Heart right ventricle (tissue), 16 donors: Measurements from ENCODE around the gene MTX1. TPM values are rescaled to one million over a fixed set of nuclear protein-coding genes. Genes with fewer than 3 reads are reported as not detected.

Source experiments
- ATAC-seq, 8 donors: fragments of 200-7000 bp; cut with Tn5 transposase; one replicate each; pipeline ENCODE4 v1.9.1; 2020; ENCODE audit warnings: mild to moderate bottlenecking in 8 of 8, moderate library complexity in 8 of 8, moderate number of reproducible peaks in 1 of 8
- DNase-seq, 2 donors: peaks; one replicate each; pipeline ENCODE4 v3.0.0-alpha.2; 2020
- H3K27ac ChIP-seq, 10 donors: fragments of 200-600 bp; sonication (generic) in 2 of 10; one replicate each; pipeline versions ENCODE4 v1.5.0 to v1.8.0; 2020 to 2022; ENCODE audit warnings: mild to moderate bottlenecking in 3 of 10
- H3K27me3 ChIP-seq, 7 donors: fragments of 200-600 bp; one replicate each; pipeline ENCODE4 v1.8.0; 2021 to 2022; ENCODE audit warnings: mild to moderate bottlenecking in 2 of 7
- H3K36me3 ChIP-seq, 9 donors: fragments of 200-600 bp; sonication (generic) in 1 of 9; one replicate each; pipeline versions ENCODE4 v1.5.0 to v1.8.0; 2020 to 2022; ENCODE audit warnings: mild to moderate bottlenecking in 2 of 9
- H3K4me1 ChIP-seq, 9 donors: fragments of 200-600 bp; sonication (generic) in 1 of 9; one replicate each; pipeline versions ENCODE4 v1.5.0 to v1.8.0; 2020 to 2022; ENCODE audit warnings: mild to moderate bottlenecking in 4 of 9
- H3K4me3 ChIP-seq, 10 donors: fragments of 200-600 bp; sonication (generic) in 2 of 10; one replicate each; pipeline versions ENCODE4 v1.5.0 to v1.8.0; 2020 to 2022; ENCODE audit warnings: mild to moderate bottlenecking in 7 of 10, moderate library complexity in 2 of 10
- H3K9me3 ChIP-seq, 11 donors: fragments of 200-600 bp in 10 of 11; sonication (generic) in 2 of 11; one replicate each; pipeline versions ENCODE4 v1.5.0 to v1.8.0; 2013 to 2022; ENCODE audit warnings: mild to moderate bottlenecking in 2 of 11, control low read depth in 1 of 11, moderate library complexity in 1 of 11
- WGBS, 2 donors: extraction: QIAGEN DNeasy Blood & Tissue Kit; methylation state at CpG; one replicate each; pipeline ENCODE4 v1.1.7; 2013; ENCODE audit warnings: inconsistent platforms in 1 of 2; 5-methylcytosine and 5-hydroxymethylcytosine counted together
- intact Hi-C, 10 donors: fragments of 100-400 bp; cut with DNase I; formaldehyde crosslinking; loops; one replicate each; pipeline versions ENCODE4 v1.11.1 to v1.14.2; 2022
- polyA plus RNA-seq, 2 donors: library from polyadenylated mRNA; stranded (reverse); fragments of 200-250 nt; gene quantifications; one replicate each; pipeline ENCODE4 v1.2.3, GENCODE V29; 2013
- total RNA-seq, 10 donors: library from RNA; stranded (reverse); fragmentation: NEBNext Ultra II Directional in 3 of 10; extraction: Animal tissue kit (Norgen Biotek cat#: 25700) in 3 of 10; gene quantifications; one replicate each; pipeline versions ENCODE4 v1.2.1 to v1.2.4, GENCODE V29; 2021 to 2023
- TF ChIP-seq, protein P1 (sequence below), 9 donors: fragments of 200-600 bp; sonication (generic) in 2 of 9; IDR thresholded peaks; one replicate each; pipeline versions ENCODE4 v1.5.0 to v1.8.0; 2021 to 2022; ENCODE audit warnings: antibody characterized with exemption in 9 of 9, mild to moderate bottlenecking in 5 of 9, moderate library complexity in 1 of 9
- donor health status: Arrhythmogenic right ventricular cardiomyopathy.
- donor health status: ischemic (EF 13 %, LVEDD 7.1; RV severe dilation, severe dysfunction).
- donor health status: healthy with polysubstance abuse.
- donor health status: DM: no; HTN: yes; CAD: no.
- donor health status: DM: no; HTN: no; CAD: no.
- donor health status: ischemic (EF 25% LVEDD 6.9; RV normal size, moderate dysfunction).
- donor health status: ischemic (EF 25% LVEDD 5.7; RV mildly dilated, moderate dysfunction).
- donor health status: healthy.
- donor health status: DM: yes; HTN: yes; CAD: no.
- donor health status: Ischemic cardiomyopathy.
- donor health status: ischemic (EF 35%, LVEDD 5.7; RV mildly dilated, moderate dysfunction).
- donor health status: nonischemic (EF 11% LVEDD 7.7; RV severe dilation, severe dysfunction).
- donor health status: DM: yes; HTN: yes; CAD: no.
- donor health status: PGD.
- donor health status: ischemic (EF 29% LVEDD 5.4; RV normal size, mild dysfunction).
- donor health status: nonischemic (EF 23%, LVEDD 6.1; RV moderate dilation, normal function).

MTX1 gene
- total and polyA plus RNA-seq, 12 donors, result 13.1 to 49.7 (median 18.0) TPM

DNA sequence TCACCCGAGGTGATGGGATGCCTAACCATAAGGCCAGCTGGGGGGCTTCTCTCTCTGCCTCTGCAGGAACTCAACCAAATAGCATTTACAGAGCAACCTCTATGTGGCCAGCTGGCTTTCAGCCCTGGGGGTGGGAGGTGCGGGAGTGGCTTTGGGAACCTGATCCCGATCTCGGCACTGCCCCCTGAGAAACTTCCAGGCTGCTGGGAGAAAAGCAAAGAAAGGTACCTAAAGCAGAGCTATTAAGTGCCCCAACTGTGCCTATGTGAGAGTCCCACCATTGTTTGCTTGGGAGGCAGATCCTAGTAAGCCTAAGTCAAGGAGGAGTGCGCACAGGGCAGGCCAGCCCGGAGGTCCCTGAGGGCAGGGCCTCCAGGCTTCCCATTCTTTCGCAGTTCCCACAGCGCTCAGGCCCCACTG is 42.4 kb upstream of the MTX1 start:
- H3K9me3 ChIP-seq, result peaks cover 0 to 8% (median 0%) of the 10 kb centered on the region in 11 donors
- ATAC-seq (peak in 2 of 8 donors; percentile 1 to 6), DNase-seq (peak in 1 of 2 donors; percentile 54)
- intact Hi-C loops, result loop anchor here in 9 of 10 donors (1.0 to 5.0 kb wide), 6 partner anchors 31 to 74 kb away; partner anchors contain the start of genes EFNA1 (in 3 of the 9) and SLC50A1 (in 1 of the 9)
- TF ChIP-seq, protein P1, sequence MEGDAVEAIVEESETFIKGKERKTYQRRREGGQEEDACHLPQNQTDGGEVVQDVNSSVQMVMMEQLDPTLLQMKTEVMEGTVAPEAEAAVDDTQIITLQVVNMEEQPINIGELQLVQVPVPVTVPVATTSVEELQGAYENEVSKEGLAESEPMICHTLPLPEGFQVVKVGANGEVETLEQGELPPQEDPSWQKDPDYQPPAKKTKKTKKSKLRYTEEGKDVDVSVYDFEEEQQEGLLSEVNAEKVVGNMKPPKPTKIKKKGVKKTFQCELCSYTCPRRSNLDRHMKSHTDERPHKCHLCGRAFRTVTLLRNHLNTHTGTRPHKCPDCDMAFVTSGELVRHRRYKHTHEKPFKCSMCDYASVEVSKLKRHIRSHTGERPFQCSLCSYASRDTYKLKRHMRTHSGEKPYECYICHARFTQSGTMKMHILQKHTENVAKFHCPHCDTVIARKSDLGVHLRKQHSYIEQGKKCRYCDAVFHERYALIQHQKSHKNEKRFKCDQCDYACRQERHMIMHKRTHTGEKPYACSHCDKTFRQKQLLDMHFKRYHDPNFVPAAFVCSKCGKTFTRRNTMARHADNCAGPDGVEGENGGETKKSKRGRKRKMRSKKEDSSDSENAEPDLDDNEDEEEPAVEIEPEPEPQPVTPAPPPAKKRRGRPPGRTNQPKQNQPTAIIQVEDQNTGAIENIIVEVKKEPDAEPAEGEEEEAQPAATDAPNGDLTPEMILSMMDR (IDR thresholded peaks at IDR 0.05), result no peak
- peak overlapping the region in 4 of 10 donors; percentile 9 to 37 (median 28) for H3K4me3 ChIP-seq
- H3K36me3 ChIP-seq, result peaks cover 0 to 26% (median 12%) of the 10 kb centered on the region in 9 donors
- peak overlapping the region; percentile 63 to 90 (median 82) for H3K27ac ChIP-seq
- WGBS, 2 donors, result 27 to 55% methylated on average over 8 of the region's 8 CpGs
- H3K4me1 ChIP-seq, result peaks cover 8 to 33% (median 25%) of the 10 kb centered on the region in 9 donors
- peaks cover 0 to 15% (median 0%) of the 10 kb centered on the region in 7 donors for H3K27me3 ChIP-seq

DNA sequence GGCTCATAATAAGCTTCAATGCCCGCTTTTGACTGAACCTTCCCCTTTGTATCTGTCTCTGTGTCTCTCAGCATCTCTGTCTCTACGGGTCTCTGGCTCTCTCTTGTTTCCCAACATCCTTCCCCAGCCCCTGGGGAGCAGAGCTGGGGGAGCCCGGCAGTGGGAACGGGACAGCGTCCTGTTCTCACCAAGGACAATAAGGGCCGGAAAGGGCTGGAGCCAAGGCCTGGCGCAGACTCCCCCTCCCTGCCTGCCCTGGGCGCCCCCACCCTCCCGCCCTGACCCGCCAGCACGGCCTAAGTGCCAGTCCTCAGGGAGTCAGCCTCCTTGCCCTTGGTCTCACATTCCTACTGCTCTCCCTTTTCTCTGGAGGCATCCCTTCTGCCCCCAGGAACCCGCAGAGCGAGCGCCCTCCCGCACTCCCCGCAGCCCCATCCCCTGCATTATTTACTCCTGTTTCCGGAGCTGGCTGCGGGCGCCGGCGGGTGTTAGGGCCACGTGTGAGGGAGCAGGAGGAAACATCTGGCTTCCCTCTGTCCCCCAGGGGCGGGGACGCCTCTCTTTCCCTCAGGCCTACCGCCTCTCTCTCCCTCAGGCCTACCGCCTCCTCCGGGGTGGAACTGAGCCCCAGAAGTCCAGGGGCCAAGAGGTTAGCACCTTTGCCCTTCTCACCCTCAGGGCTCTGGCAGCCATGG is 41.9 kb upstream of the MTX1 start:
- peak overlapping the region; percentile 63 to 90 (median 82) for H3K27ac ChIP-seq
- peaks cover 8 to 36% (median 26%) of the 10 kb centered on the region in 9 donors for H3K4me1 ChIP-seq
- intact Hi-C loops, result loop anchor here in 9 of 10 donors (1.0 to 5.0 kb wide), 7 partner anchors 32 to 75 kb away; partner anchors contain the start of genes EFNA1 (in 3 of the 9) and SLC50A1 (in 1 of the 9)
- H3K27me3 ChIP-seq, result peaks cover 0 to 15% (median 0%) of the 10 kb centered on the region in 7 donors
- ATAC-seq (peak; percentile 74 to 90 (median 83)), DNase-seq (peak; percentile 81 to 90)
- WGBS, 2 donors, result 22 to 31% methylated on average over 25 to 27 of the region's 27 CpGs
- peak overlapping the region in 6 of 10 donors; percentile 2 to 37 (median 28) for H3K4me3 ChIP-seq
- peaks cover 0 to 32% (median 12%) of the 10 kb centered on the region in 9 donors for H3K36me3 ChIP-seq
- TF ChIP-seq, protein P1 (IDR thresholded peaks at IDR 0.05), result no peak
- H3K9me3 ChIP-seq, result peaks cover 0 to 8% (median 0%) of the 10 kb centered on the region in 11 donors

DNA sequence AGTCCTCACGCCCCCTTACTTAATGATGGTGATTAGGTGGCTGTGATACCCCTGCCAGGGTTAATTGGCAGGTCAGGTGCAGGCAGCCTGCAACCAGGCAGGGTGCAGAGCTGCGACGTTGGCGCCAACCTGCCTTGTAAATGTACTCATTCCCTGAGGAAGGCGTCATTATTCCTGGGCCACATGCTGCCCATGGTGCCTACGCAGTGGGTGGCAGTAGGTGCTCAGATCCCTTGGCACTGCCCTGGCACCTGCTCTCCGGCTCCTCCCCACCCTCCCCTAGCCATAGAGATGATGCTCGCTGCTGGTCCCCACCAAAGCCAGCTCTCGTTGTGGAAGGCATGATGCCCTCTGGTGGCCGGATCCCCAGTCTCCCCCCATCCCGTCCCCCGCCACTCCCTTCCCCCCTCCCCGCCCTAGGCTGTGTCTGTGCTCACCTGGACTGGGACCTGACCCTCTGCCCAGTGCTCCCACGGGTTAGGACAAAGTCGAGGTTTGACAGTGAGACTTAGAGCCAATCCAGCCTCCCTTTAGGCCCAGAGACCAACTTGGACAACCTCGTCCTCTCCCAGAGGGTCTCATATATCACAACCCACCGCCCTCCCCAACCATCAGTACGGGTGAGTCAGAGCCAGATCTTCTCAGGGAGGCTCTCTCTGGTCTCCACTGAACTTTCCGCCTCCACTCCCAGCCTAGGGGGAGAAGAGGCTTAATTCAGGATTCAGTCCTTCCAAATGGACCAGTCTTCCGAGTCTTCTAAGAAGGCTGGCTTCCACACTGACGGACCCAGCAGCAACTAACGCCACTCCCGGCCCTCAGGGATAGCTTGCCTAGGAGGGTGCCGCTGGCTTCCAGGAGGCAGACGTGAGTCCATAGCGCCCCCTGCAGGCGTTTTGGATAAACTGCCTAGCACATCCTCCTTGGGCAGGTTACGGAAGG is 41.1 kb upstream of the MTX1 start:
- intact Hi-C loops, result loop anchor here in 8 of 10 donors (1.0 to 5.0 kb wide), 6 partner anchors 33 to 76 kb away; partner anchors contain the start of genes EFNA1 (in 3 of the 8) and SLC50A1 (in 1 of the 8)
- Histone ChIP-seq H3K27me3 (peaks cover 0 to 15% (median 0%) of the 10 kb centered on the region in 7 donors), H3K36me3 (peaks cover 0 to 35% (median 12%) of the 10 kb centered on the region in 9 donors), H3K27ac (peak overlapping the region; percentile 63 to 90 (median 82)), H3K4me3 (peak overlapping the region in 6 of 10 donors; percentile 2 to 37 (median 28)), H3K4me1 (peaks cover 11 to 44% (median 34%) of the 10 kb centered on the region in 9 donors), H3K9me3 (peaks cover 0 to 8% (median 0%) of the 10 kb centered on the region in 11 donors)
- DNase-seq (peak; percentile 90 to 93), ATAC-seq (peak; percentile 65 to 87 (median 78))
- WGBS, 2 donors, result 3 to 4% methylated on average over 28 of the region's 28 CpGs
- TF ChIP-seq, protein P1 (IDR thresholded peaks at IDR 0.05), result peak; percentile 83 to 97 (median 89)
